WTC11 (cell line): ENCODE data around the gene SPRED2. TPM values are rescaled to one million over a fixed set of nuclear protein-coding genes. Genes with fewer than 3 reads are reported as not detected.

ENCODE experiments used
- ATAC-seq: fragments of 200-7000 bp; cut with Tn5 transposase; 2 replicates; pipeline ENCODE4 v1.10.0; 2021; ENCODE audit warnings: mild to moderate bottlenecking, moderate library complexity
- CTCF ChIA-PET: fragments of 300-600 bp; sonication (Branson Sonifier 250); formaldehyde crosslinking; loops from one replicate; lab custom pipeline; 2021; ENCODE audit warnings: antibody characterized with exemption; lab: Charles Lee
- POLR2A ChIA-PET: fragments of 350-600 bp; sonication (Branson Sonifier 250); formaldehyde crosslinking; loops from one replicate; lab custom pipeline; 2021; ENCODE audit warnings: antibody characterized with exemption; lab: Charles Lee
- DNase-seq: peaks from one replicate; pipeline ENCODE4 v3.0.0; 2021; ENCODE audit warnings: low spot score
- H3K27ac Mint-ChIP-seq: 2 replicates; pipeline ENCODE4 v1.8.0; 2021; ENCODE audit warnings: mixed read lengths
- H3K27me3 Mint-ChIP-seq: 2 replicates; pipeline ENCODE4 v1.8.0; 2021; ENCODE audit warnings: low read depth, mild to moderate bottlenecking, moderate library complexity, mixed read lengths
- H3K36me3 Mint-ChIP-seq: 2 replicates; pipeline ENCODE4 v1.8.0; 2021; ENCODE audit warnings: mixed read lengths
- H3K4me1 Mint-ChIP-seq: 2 replicates; pipeline ENCODE4 v1.8.0; 2022; ENCODE audit warnings: mixed read lengths
- H3K4me3 Mint-ChIP-seq: 2 replicates; pipeline ENCODE4 v1.8.0; 2021; ENCODE audit warnings: mild to moderate bottlenecking, moderate library complexity, mixed read lengths
- H3K9me3 Mint-ChIP-seq: 2 replicates; pipeline ENCODE4 v1.8.0; 2021; ENCODE audit warnings: mixed read lengths
- AR ChIP-seq: fragments of 250-450 bp; sonication (Bioruptor Pico); IDR thresholded peaks from 2 replicates; pipeline ENCODE4 v1.9.0; 2021; ENCODE audit warnings: mild to moderate bottlenecking
- ATF6 ChIP-seq: sonication (generic); formaldehyde crosslinking; IDR thresholded peaks from 2 replicates; pipeline ENCODE4 v1.8.1; 2023; ENCODE audit warnings: mild to moderate bottlenecking, missing genetic modification reagents
- CREB1 ChIP-seq: sonication (generic); formaldehyde crosslinking; IDR thresholded peaks from 2 replicates; pipeline ENCODE4 v1.8.0; 2023; ENCODE audit warnings: mild to moderate bottlenecking, missing genetic modification reagents
- E2F1 ChIP-seq: sonication (generic); formaldehyde crosslinking; IDR thresholded peaks from 2 replicates; pipeline ENCODE4 v1.8.0; 2022; ENCODE audit warnings: mild to moderate bottlenecking, missing genetic modification reagents
- E2F5 ChIP-seq: sonication (generic); formaldehyde crosslinking; IDR thresholded peaks from 2 replicates; pipeline ENCODE4 v1.8.1; 2022; ENCODE audit warnings: mild to moderate bottlenecking, moderate library complexity, missing genetic modification reagents
- GABPB1 ChIP-seq: sonication (generic); formaldehyde crosslinking; IDR thresholded peaks from 2 replicates; pipeline ENCODE4 v1.8.1; 2023; ENCODE audit warnings: mild to moderate bottlenecking, missing genetic modification reagents
- NFE2L1 ChIP-seq: sonication (generic); formaldehyde crosslinking; IDR thresholded peaks from 2 replicates; pipeline ENCODE4 v1.8.1; 2023; ENCODE audit warnings: missing genetic modification reagents
- SMAD3 ChIP-seq: sonication (generic); formaldehyde crosslinking; IDR thresholded peaks from 2 replicates; pipeline ENCODE4 v1.8.0; 2022; ENCODE audit warnings: missing genetic modification reagents, mild to moderate bottlenecking, borderline replicate concordance
- SP1 ChIP-seq: sonication (generic); formaldehyde crosslinking; conservative IDR thresholded peaks from 2 replicates; pipeline ENCODE4 v1.8.1; 2022; ENCODE audit warnings: missing genetic modification reagents
- TEAD4 ChIP-seq: sonication (generic); formaldehyde crosslinking; IDR thresholded peaks from 2 replicates; pipeline ENCODE4 v1.8.0; 2022; ENCODE audit warnings: mild to moderate bottlenecking, missing genetic modification reagents
- TP53 ChIP-seq: sonication (generic); formaldehyde crosslinking; IDR thresholded peaks from 2 replicates; pipeline ENCODE4 v1.8.1; 2023; ENCODE audit warnings: mild to moderate bottlenecking, missing genetic modification reagents
- USF1 ChIP-seq: sonication (generic); formaldehyde crosslinking; IDR thresholded peaks from 2 replicates; pipeline ENCODE4 v1.8.0; 2022; ENCODE audit warnings: mild to moderate bottlenecking, missing genetic modification reagents
- USF2 ChIP-seq: sonication (generic); formaldehyde crosslinking; IDR thresholded peaks from 2 replicates; pipeline ENCODE4 v1.8.1; 2023; ENCODE audit warnings: mild to moderate bottlenecking, missing genetic modification reagents, moderate library complexity
- ZNF425 ChIP-seq: fragments of 250-450 bp; sonication (Bioruptor Pico); conservative IDR thresholded peaks from 2 replicates; pipeline ENCODE4 v1.9.0; 2021; ENCODE audit warnings: mild to moderate bottlenecking
- total RNA-seq: library from RNA; stranded (reverse); gene quantifications from 3 replicates; pipeline ENCODE4 v1.2.3, GENCODE V29; 2021

Gene SPRED2
- total RNA-seq, 1 experiment from 2014 or later = 34.1 TPM

- CTCF ChIA-PET = interaction anchor here (0.6 kb wide), 1 partner anchor 693 kb away, joined by 3 read pairs; no protein-coding TSS in a partner anchor
- DNase-seq (no peak), ATAC-seq (no peak)
- Mint-ChIP-seq H3K4me1 (peaks cover 16% of the 10 kb centered on the region), H3K27me3 (peaks cover 44% of the 10 kb centered on the region), H3K36me3 (no peaks in the 10 kb centered on the region), H3K9me3 (0 out of 2 replicates have a peak, but pooled peaks cover 3% of the 10 kb centered on the region), H3K27ac (no peak overlapping the region), H3K4me3 (no peak overlapping the region)
- POLR2A ChIA-PET = no interaction called here
- TF ChIP-seq AR (CRISPR knock-in tag) = no peak
- TF ChIP-seq USF1 = no peak
- TF ChIP-seq SP1 (CRISPR knock-in tag) = no peak
- no peak for TF ChIP-seq GABPB1
- TF ChIP-seq TP53 = no peak
- no peak for TF ChIP-seq USF2 (CRISPR knock-in tag)
- no peak for TF ChIP-seq TEAD4 (CRISPR knock-in tag)
- no peak for TF ChIP-seq E2F5
- no peak for TF ChIP-seq NFE2L1 (CRISPR knock-in tag)
- TF ChIP-seq CREB1 (CRISPR knock-in tag) = no peak
- no peak for TF ChIP-seq ZNF425 (CRISPR knock-in tag)
- no peak for TF ChIP-seq SMAD3 (CRISPR knock-in tag)
- TF ChIP-seq ATF6 (CRISPR knock-in tag) = no peak
- no peak for TF ChIP-seq E2F1 (CRISPR knock-in tag)
Observed at GRCh38 chr2:65442420-65443020, 10.1 kb upstream of the SPRED2 start.
